K562 (cell line): Measurements from ENCODE around the gene LAMA3.

Experiments
- CEBPB ChIP-seq: fragments of 450-650 bp; IDR thresholded peaks from 2 replicates; pipeline ENCODE4 v1.6.1; 2016; ENCODE audit warnings: missing genetic modification characterization, missing compliant biosample characterization
- ELF1 ChIP-seq: fragments of 200-800 bp; sonication (Bioruptor generic); IDR thresholded peaks from 2 replicates; pipeline ENCODE4 v1.6.1; 2016; ENCODE audit warnings: missing genetic modification characterization, missing compliant biosample characterization
- MEF2A ChIP-seq: IDR thresholded peaks from 2 replicates; pipeline ENCODE4 v1.6.1; 2011; ENCODE audit warnings: low read depth, mild to moderate bottlenecking, low read length, moderate library complexity; ENCODE audit not compliant: control insufficient read depth
- POLR2A ChIP-seq: fragments of 450-650 bp; conservative IDR thresholded peaks from 2 replicates; pipeline ENCODE4 v1.6.1; 2016
- RNF2 ChIP-seq: sonication (generic); IDR thresholded peaks from 2 replicates; pipeline ENCODE4 v1.6.1; 2016
- SETDB1 ChIP-seq: IDR thresholded peaks from one replicate; pipeline ENCODE4 v1.6.1; 2012; ENCODE audit warnings: low read length, control low read depth, inconsistent platforms
- TF ChIP-seq, protein P1 (sequence below): sonication (generic); formaldehyde crosslinking; IDR thresholded peaks from 2 replicates; pipeline ENCODE4 v1.9.0; 2022; ENCODE audit warnings: mild to moderate bottlenecking, missing genetic modification reagents

DNA sequence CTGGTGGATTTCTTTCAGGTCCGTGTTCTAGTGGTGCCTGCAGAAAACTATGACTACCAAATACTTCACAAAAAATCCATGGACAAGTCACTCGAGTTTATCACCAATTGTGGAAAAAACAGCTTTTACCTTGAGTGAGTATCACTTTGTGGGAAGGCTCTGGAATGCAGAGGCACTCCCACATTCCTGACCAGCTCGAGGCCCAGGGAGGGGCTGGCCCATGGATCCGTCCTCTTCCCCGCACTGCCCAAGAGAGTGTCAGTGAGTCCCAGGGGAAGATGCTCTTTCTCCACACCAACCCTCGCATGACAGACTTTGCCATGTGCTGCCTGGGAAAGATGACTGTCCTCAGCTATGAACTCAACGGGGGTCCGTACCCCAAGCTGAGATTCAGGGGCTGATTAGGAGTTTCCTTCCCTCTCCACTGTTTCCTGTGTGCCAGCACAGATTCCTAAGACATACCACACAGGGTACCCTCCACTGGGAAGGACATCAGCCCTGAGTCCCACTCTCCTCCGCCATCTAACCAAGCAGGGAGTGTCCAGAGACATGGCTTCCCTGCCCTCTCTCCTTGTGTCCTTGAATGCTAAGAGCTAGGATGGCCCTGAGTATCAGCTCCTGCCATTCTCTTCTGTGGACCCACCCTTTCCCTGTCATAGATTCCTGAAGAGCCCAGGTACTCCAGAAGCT is 155.9 kb downstream of the LAMA3 start:
- TF ChIP-seq CEBPB (tag) (no peak), POLR2A (no peak), SETDB1 (no peak), ELF1 (tag) (no peak), RNF2 (no peak), MEF2A (no peak)
- TF ChIP-seq, protein P1, sequence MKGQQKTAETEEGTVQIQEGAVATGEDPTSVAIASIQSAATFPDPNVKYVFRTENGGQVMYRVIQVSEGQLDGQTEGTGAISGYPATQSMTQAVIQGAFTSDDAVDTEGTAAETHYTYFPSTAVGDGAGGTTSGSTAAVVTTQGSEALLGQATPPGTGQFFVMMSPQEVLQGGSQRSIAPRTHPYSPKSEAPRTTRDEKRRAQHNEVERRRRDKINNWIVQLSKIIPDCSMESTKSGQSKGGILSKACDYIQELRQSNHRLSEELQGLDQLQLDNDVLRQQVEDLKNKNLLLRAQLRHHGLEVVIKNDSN (CRISPR knock-in tag): no peak
